ENCODE results near the gene NKAP. TPM values are rescaled to one million over a fixed set of nuclear protein-coding genes. Genes with fewer than 3 reads are reported as not detected.
"Not testable (repeated sequence)": the region's sequence is repeated elsewhere in the genome, so short reads cannot be mapped to it uniquely, and the experiment has no call there.

Gene NKAP
- total RNA-seq, 1 experiment from 2014 or later = 13.6 TPM

DNA sequence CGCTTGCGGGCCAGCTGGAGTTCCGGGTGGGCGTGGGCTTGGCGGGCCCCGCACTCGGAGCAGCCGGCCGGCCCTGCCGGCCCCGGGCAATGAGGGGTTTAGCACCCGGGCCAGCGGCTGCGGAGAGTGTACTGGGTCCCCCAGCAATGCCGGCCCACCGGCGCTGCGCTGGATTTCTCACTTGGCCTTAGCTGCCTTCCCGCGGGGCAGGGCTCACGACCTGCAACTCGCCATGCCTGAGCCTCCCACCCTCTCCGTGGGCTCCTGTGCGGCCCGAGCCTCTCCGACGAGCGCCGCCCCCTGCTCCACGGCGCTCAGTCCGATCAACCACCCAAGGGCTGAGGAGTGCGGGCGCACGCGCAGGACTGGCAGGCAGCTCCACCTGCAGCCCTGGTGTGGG is 52.9 kb downstream of the NKAP start:
- H3K4me1 ChIP-seq (ENCODE audit: control insufficient read depth, insufficient read depth, low read length); DNase-seq (ENCODE audit: low read depth, low spot score); H3K9me3 ChIP-seq (ENCODE audit: control insufficient read depth, insufficient read depth, low read depth, low read length); H3K27ac ChIP-seq (ENCODE audit: low read length); H3K4me3 ChIP-seq (ENCODE audit: low read depth in 2 of 2, low read length in 2 of 2); in situ Hi-C loops (cut with HindIII; ENCODE audit: low pct_unique_long_range_greater_than_20kb, low sequenced_read_pairs); POLR2A ChIA-PET; ATAC-seq; CTCF ChIA-PET; BruUV-seq (replicated peaks); H3K36me3 ChIP-seq (ENCODE audit: control insufficient read depth, insufficient read depth, low read length); intact Hi-C loops (cut with micrococcal nuclease; ENCODE audit: unreplicated experiment); H3K27me3 ChIP-seq (ENCODE audit: control insufficient read depth, insufficient read depth, low read length): not testable (repeated sequence)

GRCh38 chrX:119887721-119888425 is 55.7 kb downstream of the NKAP start:
- in situ Hi-C loops (cut with HindIII; ENCODE audit: low pct_unique_long_range_greater_than_20kb, low sequenced_read_pairs) (no loop called here), intact Hi-C loops (cut with micrococcal nuclease; ENCODE audit: unreplicated experiment) (no loop called here)
- ChIA-PET POLR2A (interaction anchor here (0.6 kb wide), 1 partner anchor 9 kb away, joined by 3 read pairs; no protein-coding TSS in a partner anchor), CTCF (interaction anchor here (0.7 to 1.0 kb wide), 5 partner anchors 8 to 226 kb away, joined by 3 to 7 read pairs (median 3); partner anchors contain the start of genes AKAP14 and RPL39)
- no peaks in the 10 kb centered on the region for H3K36me3 ChIP-seq (ENCODE audit: control insufficient read depth, insufficient read depth, low read length)
- TF ChIP-seq TCF7L2 (IDR thresholded peaks at IDR 0.05; ENCODE audit: low read depth, low read length) (no peak), POLR2AphosphoS5 (IDR thresholded peaks at IDR 0.05; ENCODE audit: low read depth, low read length) (no peak), REST (IDR thresholded peaks at IDR 0.05; ENCODE audit: insufficient read depth in 1 of 2, low read depth in 2 of 2, low read length in 1 of 2) (no peak), SIN3A (IDR thresholded peaks at IDR 0.05; ENCODE audit: borderline replicate concordance, insufficient read depth, low read depth, low read length) (0 out of 2 replicates have a peak, but pooled peaks have one; percentile 25)
- TF ChIP-seq, protein P1, sequence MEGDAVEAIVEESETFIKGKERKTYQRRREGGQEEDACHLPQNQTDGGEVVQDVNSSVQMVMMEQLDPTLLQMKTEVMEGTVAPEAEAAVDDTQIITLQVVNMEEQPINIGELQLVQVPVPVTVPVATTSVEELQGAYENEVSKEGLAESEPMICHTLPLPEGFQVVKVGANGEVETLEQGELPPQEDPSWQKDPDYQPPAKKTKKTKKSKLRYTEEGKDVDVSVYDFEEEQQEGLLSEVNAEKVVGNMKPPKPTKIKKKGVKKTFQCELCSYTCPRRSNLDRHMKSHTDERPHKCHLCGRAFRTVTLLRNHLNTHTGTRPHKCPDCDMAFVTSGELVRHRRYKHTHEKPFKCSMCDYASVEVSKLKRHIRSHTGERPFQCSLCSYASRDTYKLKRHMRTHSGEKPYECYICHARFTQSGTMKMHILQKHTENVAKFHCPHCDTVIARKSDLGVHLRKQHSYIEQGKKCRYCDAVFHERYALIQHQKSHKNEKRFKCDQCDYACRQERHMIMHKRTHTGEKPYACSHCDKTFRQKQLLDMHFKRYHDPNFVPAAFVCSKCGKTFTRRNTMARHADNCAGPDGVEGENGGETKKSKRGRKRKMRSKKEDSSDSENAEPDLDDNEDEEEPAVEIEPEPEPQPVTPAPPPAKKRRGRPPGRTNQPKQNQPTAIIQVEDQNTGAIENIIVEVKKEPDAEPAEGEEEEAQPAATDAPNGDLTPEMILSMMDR (IDR thresholded peaks at IDR 0.05) = peak; percentile 93
- DNase-seq (ENCODE audit: low read depth, low spot score) (no peak), ATAC-seq (peak; percentile 97)
- peaks cover 10% of the 10 kb centered on the region for H3K4me1 ChIP-seq (ENCODE audit: control insufficient read depth, insufficient read depth, low read length)
- BruUV-seq (replicated peaks) = no TSS peak
- no peaks in the 10 kb centered on the region for H3K27me3 ChIP-seq (ENCODE audit: control insufficient read depth, insufficient read depth, low read length)
- no peaks in the 10 kb centered on the region for H3K9me3 ChIP-seq (ENCODE audit: control insufficient read depth, insufficient read depth, low read depth, low read length)
- H3K27ac ChIP-seq (ENCODE audit: low read length) = no peak overlapping the region
- peak overlapping the region; percentile 59 to 70 for H3K4me3 ChIP-seq (ENCODE audit: low read depth in 2 of 2, low read length in 2 of 2)
